HCT116 (cell line): ENCODE measurements around the gene RNPEP. TPM values are rescaled to one million over a fixed set of nuclear protein-coding genes. Genes with fewer than 3 reads are reported as not detected.

ENCODE experiments used
- ATAC-seq: fragments of 200-7000 bp; cut with Tn5 transposase; 2 replicates; pipeline ENCODE4 v1.9.1; 2020; ENCODE audit warnings: mild to moderate bottlenecking, moderate library complexity
- BruUV-seq: library from RNA; stranded (reverse); fragments of 400-500 nt; replicated peaks from 2 replicates; lab custom pipeline; 2021; lab: Mats Ljungman, UMichigan
- CTCF ChIA-PET: fragments of 300-600 bp; sonication (Branson Sonifier 250); formaldehyde crosslinking; loops from one replicate; lab custom pipeline; 2021; ENCODE audit warnings: antibody characterized with exemption; lab: Charles Lee
- POLR2A ChIA-PET: fragments of 300-600, 350-600 bp; sonication (Branson Sonifier 250); formaldehyde crosslinking; loops from one replicate; lab custom pipeline; 2021; ENCODE audit warnings: antibody characterized with exemption; lab: Charles Lee
- RAD21 ChIA-PET, 2 experiments: fragments of 300-600 bp; sonication (Branson Sonifier 250); formaldehyde crosslinking; loops; one replicate each; lab custom pipeline; 2023; ENCODE audit warnings: low total read pairs in 2 of 2; ENCODE audit not compliant: uncharacterized antibody in 2 of 2, unreplicated experiment in 2 of 2, low non-redundant PET in 1 of 2; lab: Charles Lee
- DNase-seq: peaks from one replicate; pipeline ENCODE4 v3.0.0-alpha.2; 2010; ENCODE audit warnings: low read depth, low spot score
- H2AFZ ChIP-seq: fragments of 200-600 bp; shearing (Covaris generic), sonication (generic); 2 replicates; pipeline ENCODE4 v1.6.1; 2017; ENCODE audit warnings: low read depth, mixed run types, mixed read lengths, antibody characterized with exemption, low read length; ENCODE audit not compliant: poor library complexity, severe bottlenecking
- H3K27ac ChIP-seq: 2 replicates; pipeline ENCODE4 v1.5.1; 2012; ENCODE audit warnings: low read depth, low read length
- H3K27me3 ChIP-seq: fragments of 200-600 bp; sonication (generic); 2 replicates; pipeline ENCODE4 v1.6.1; 2016; ENCODE audit warnings: mixed run types, low read length, mixed read lengths; ENCODE audit not compliant: insufficient read depth
- H3K36me3 ChIP-seq, 2 experiments: fragments of 200-500 bp in 1 of 2; fragments of 200-600 bp in 1 of 2; sonication (Bioruptor generic) in 1 of 2; sonication (generic) in 1 of 2; 2 replicates each; pipeline versions ENCODE4 v1.5.1 to v1.6.1; 2014 to 2016; ENCODE audit warnings: low read length in 2 of 2, inconsistent platforms in 1 of 2, mixed read lengths in 1 of 2, mixed run types in 1 of 2; ENCODE audit not compliant: insufficient read depth in 2 of 2, control insufficient read depth in 1 of 2
- H3K4me1 ChIP-seq, 2 experiments: fragments of 200-600 bp in 1 of 2; sonication (generic) in 1 of 2; 2 replicates each; pipeline versions ENCODE4 v1.5.1 to v1.6.1; 2012 to 2017; ENCODE audit warnings: low read length in 2 of 2, inconsistent platforms in 1 of 2, mild to moderate bottlenecking in 1 of 2, mixed read lengths in 1 of 2, mixed run types in 1 of 2, moderate library complexity in 1 of 2; ENCODE audit not compliant: insufficient read depth in 2 of 2, control insufficient read depth in 1 of 2
- H3K4me2 ChIP-seq: fragments of 200-600 bp; sonication (generic); 2 replicates; pipeline ENCODE4 v1.6.1; 2017; ENCODE audit warnings: mixed run types, low read length, mixed read lengths
- H3K4me3 ChIP-seq, 2 experiments: fragments of 200-600 bp in 1 of 2; sonication (generic) in 1 of 2; replicated peaks in 1 of 2; 2 replicates each; pipeline ENCODE4 v1.5.1; 2011 to 2016; ENCODE audit warnings: low read length in 2 of 2, control low read depth in 1 of 2, low read depth in 1 of 2, mild to moderate bottlenecking in 1 of 2, mixed read lengths in 1 of 2, mixed run types in 1 of 2
- H3K79me2 ChIP-seq: fragments of 200-600 bp; sonication (generic); 2 replicates; pipeline ENCODE4 v1.6.1; 2017; ENCODE audit warnings: mild to moderate bottlenecking, mixed run types, low read length, moderate library complexity, mixed read lengths; ENCODE audit not compliant: insufficient read depth
- H3K9ac ChIP-seq: fragments of 200-600 bp; sonication (generic); 2 replicates; pipeline ENCODE4 v1.6.1; 2016; ENCODE audit warnings: low read length, mixed read lengths
- H3K9me2 ChIP-seq: fragments of 200-600 bp; sonication (generic), shearing (Covaris generic); 2 replicates; pipeline ENCODE4 v1.6.1; 2017; ENCODE audit warnings: mixed run types, mild to moderate bottlenecking, moderate library complexity; ENCODE audit not compliant: insufficient read depth
- H3K9me3 ChIP-seq, 2 experiments: fragments of 200-500 bp in 1 of 2; fragments of 200-600 bp in 1 of 2; sonication (Bioruptor generic) in 1 of 2; sonication (generic) in 1 of 2; 2 replicates each; pipeline ENCODE4 v1.6.1; 2014 to 2017; ENCODE audit warnings: low read length in 2 of 2, mixed read lengths in 2 of 2, inconsistent platforms in 1 of 2, low read depth in 1 of 2, mild to moderate bottlenecking in 1 of 2, mixed run types in 1 of 2, moderate library complexity in 1 of 2; ENCODE audit not compliant: control insufficient read depth in 1 of 2, insufficient read depth in 1 of 2
- H4K20me1 ChIP-seq: fragments of 200-600 bp; sonication (generic), shearing (Covaris generic); 2 replicates; pipeline ENCODE4 v1.6.1; 2017; ENCODE audit warnings: mixed run types, mild to moderate bottlenecking, moderate library complexity; ENCODE audit not compliant: insufficient read depth
- ATF3 ChIP-seq: IDR thresholded peaks from 2 replicates; pipeline ENCODE4 v1.6.1; 2012
- CBX3 ChIP-seq: IDR thresholded peaks from 2 replicates; pipeline ENCODE4 v1.6.1; 2012; ENCODE audit warnings: low read depth
- CEBPB ChIP-seq: IDR thresholded peaks from 2 replicates; pipeline ENCODE4 v1.6.1; 2012; ENCODE audit warnings: low read depth
- CTCF ChIP-seq, 3 experiments: fragments of 200-600 bp in 1 of 3; sonication (generic) in 1 of 3; IDR thresholded peaks in 2 of 3; conservative IDR thresholded peaks in 1 of 3; 2 replicates each; pipeline ENCODE4 v1.5.1; 2012 to 2017; ENCODE audit warnings: low read depth in 2 of 3, low read length in 2 of 3, antibody characterized with exemption in 1 of 3, borderline replicate concordance in 1 of 3, control low read depth in 1 of 3, mild to moderate bottlenecking in 1 of 3, mixed read lengths in 1 of 3, mixed run types in 1 of 3, moderate library complexity in 1 of 3; ENCODE audit not compliant: insufficient read depth in 1 of 3
- ELF1 ChIP-seq: IDR thresholded peaks from 2 replicates; pipeline ENCODE4 v1.6.1; 2012; ENCODE audit warnings: low read depth, borderline replicate concordance
- EZH2 ChIP-seq: fragments of 200-600 bp; sonication (generic); IDR thresholded peaks from 2 replicates; pipeline ENCODE4 v1.6.1; 2017; ENCODE audit warnings: antibody characterized with exemption, mixed run types
- EZH2phosphoT487 ChIP-seq: fragments of 200-600 bp; IDR thresholded peaks from 2 replicates; pipeline ENCODE4 v1.6.1; 2018; ENCODE audit warnings: antibody characterized with exemption, borderline replicate concordance
- FOSL1 ChIP-seq: IDR thresholded peaks from 2 replicates; pipeline ENCODE4 v1.6.1; 2012; ENCODE audit warnings: low read depth
- JUND ChIP-seq: IDR thresholded peaks from 2 replicates; pipeline ENCODE4 v1.6.1; 2012
- POLR2A ChIP-seq: IDR thresholded peaks from 2 replicates; pipeline ENCODE4 v1.7.0; 2011; ENCODE audit warnings: borderline replicate concordance; ENCODE audit not compliant: insufficient read depth, insufficient read length; ENCODE audit errors: extremely low read depth
- POLR2AphosphoS5 ChIP-seq: IDR thresholded peaks from 2 replicates; pipeline ENCODE4 v1.6.1; 2011; ENCODE audit warnings: mild to moderate bottlenecking, low read depth, low read length, moderate library complexity
- REST ChIP-seq: IDR thresholded peaks from 2 replicates; pipeline ENCODE4 v1.6.1; 2012; ENCODE audit warnings: low read depth
- SIN3A ChIP-seq: IDR thresholded peaks from 2 replicates; pipeline ENCODE4 v1.6.1; 2012; ENCODE audit warnings: low read depth
- SP1 ChIP-seq: IDR thresholded peaks from 2 replicates; pipeline ENCODE4 v1.6.1; 2012; ENCODE audit warnings: low read depth
- SRF ChIP-seq: IDR thresholded peaks from 2 replicates; pipeline ENCODE4 v1.6.1; 2012; ENCODE audit warnings: low read depth
- TCF7L2 ChIP-seq: IDR thresholded peaks from 2 replicates; pipeline ENCODE4 v1.7.0; 2011; ENCODE audit warnings: borderline replicate concordance, inconsistent platforms; ENCODE audit not compliant: insufficient read depth, insufficient read length; ENCODE audit errors: extremely low read depth
- YY1 ChIP-seq: IDR thresholded peaks from 2 replicates; pipeline ENCODE4 v1.6.1; 2011; ENCODE audit warnings: low read length, low read depth, moderate library complexity, mild to moderate bottlenecking; ENCODE audit not compliant: insufficient replicate concordance; ENCODE audit errors: extremely low read depth
- ZFX ChIP-seq: fragments of 450-650 bp; IDR thresholded peaks from 2 replicates; pipeline ENCODE4 v1.6.1; 2017
- intact Hi-C: fragments of 100-400 bp; cut with micrococcal nuclease; formaldehyde crosslinking; loops from 2 replicates; pipeline ENCODE4 v1.10.0; 2022
- total RNA-seq: library from RNA; stranded (reverse); gene quantifications from one replicate; pipeline ENCODE4 v1.2.1, GENCODE V29; 2021; ENCODE audit not compliant: unreplicated experiment

Gene RNPEP
- total RNA-seq, 1 experiment from 2014 or later, result 85.9 TPM

DNA sequence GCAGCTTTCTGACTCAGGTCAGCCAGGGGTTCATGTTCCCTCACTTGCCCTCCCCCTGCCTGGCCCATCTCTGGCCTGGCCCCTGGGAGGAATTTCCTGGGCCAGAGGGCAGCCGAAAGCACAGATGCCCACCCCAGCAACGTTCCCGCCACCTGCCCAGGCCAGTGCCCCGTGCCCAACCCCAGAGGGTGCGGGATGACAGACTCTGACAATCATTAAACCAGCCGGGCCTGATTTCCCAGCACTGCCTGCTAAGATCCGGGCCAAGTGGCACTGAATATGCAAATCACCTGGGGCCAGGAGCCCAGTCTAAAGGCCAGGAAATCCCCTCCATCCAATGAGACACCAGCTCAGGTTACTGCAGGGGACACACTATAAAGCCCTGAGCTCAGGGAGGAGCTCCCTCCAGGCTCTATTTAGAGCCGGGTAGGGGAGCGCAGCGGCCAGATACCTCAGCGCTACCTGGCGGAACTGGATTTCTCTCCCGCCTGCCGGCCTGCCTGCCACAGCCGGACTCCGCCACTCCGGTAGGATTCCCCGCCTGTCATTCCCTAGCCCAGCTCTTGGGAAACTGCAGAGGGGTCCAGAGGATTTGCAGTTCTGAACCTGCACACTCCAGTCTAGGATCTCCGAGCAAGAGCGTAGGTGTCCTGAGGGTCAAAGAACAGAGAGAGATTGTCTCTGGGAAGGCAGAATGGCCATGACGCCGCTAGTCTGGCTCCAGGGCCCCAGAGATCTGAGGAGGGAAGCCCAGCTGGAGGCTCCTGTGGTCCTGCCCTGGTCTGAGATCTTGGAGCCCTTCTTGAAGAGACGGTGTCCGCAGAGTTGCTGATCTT, 27.9 kb downstream of the RNPEP start, which contains the start of gene ELF3 (continued):
- TF ChIP-seq JUND (no peak), CEBPB (no peak), TCF7L2 (no peak), SP1 (no peak), EZH2phosphoT487 (no peak)

- ATAC-seq, result no peak
- H3K9me2 ChIP-seq, result no peaks in the 10 kb centered on the region
- POLR2A ChIA-PET, result interaction anchor here (0.6 to 9.2 kb wide), 14 partner anchors 9 to 710 kb away, joined by 3 to 174 read pairs (median 5); no protein-coding TSS in a partner anchor
Measured at GRCh38 chr1:202011994-202012393, 29.5 kb downstream of the RNPEP start.

More at GRCh38 chr1:202011994-202012393, 29.5 kb downstream of the RNPEP start:
- intact Hi-C loops, result no loop called here
- no peak for DNase-seq
- Histone ChIP-seq H3K4me2 (peak overlapping the region; percentile 99), H3K27ac (peak overlapping the region; percentile 31; the same call in 1 of the 2 replicates), H3K4me1 (peaks cover 68 to 100% of the 10 kb centered on the region in 2 experiments), H3K79me2 (peaks cover 47% of the 10 kb centered on the region), H3K9me3 (no peaks in the 10 kb centered on the region), H3K36me3 (peaks cover 6 to 31% of the 10 kb centered on the region in 2 experiments), H2AFZ (no peak overlapping the region), H3K4me3 (peak overlapping the region in 1 of 2 experiments; percentile 93; a peak in 3 of 4 replicates), H4K20me1 (no peaks in the 10 kb centered on the region), H3K9ac (peak overlapping the region; percentile 17; the same call in 1 of the 2 replicates), H3K27me3 (no peaks in the 10 kb centered on the region)
- BruUV-seq, result no TSS peak
- TF ChIP-seq CBX3, result no peak
- TF ChIP-seq REST, result no peak
- TF ChIP-seq EZH2, result no peak
- no peak for TF ChIP-seq POLR2A
- no peak for TF ChIP-seq CTCF (IDR thresholded peaks at IDR 0.05 in 2 of 3, conservative IDR thresholded peaks at IDR 0.05 in 1 of 3; ENCODE audit: borderline replicate concordance in 1 of 3, insufficient read depth in 1 of 3, low read depth in 2 of 3, low read length in 2 of 3)
- TF ChIP-seq TCF7L2, result no peak
- no peak for TF ChIP-seq ZFX
- no peak for TF ChIP-seq ATF3
- TF ChIP-seq ELF1, result no peak
- no peak; the same call in 1 of the 2 replicates for TF ChIP-seq POLR2AphosphoS5
- no peak for TF ChIP-seq SIN3A
- TF ChIP-seq FOSL1, result no peak
- TF ChIP-seq SRF, result no peak
- no peak for TF ChIP-seq YY1
- ChIA-PET RAD21 (interaction anchor here in 1 of 2 experiments (0.7 kb wide), 1 partner anchor 105 kb away, joined by 3 read pairs; no protein-coding TSS in a partner anchor), CTCF (interaction anchor here (7.1 kb wide), 1 partner anchor 109 kb away, joined by 106 read pairs; the partner anchor contains the start of gene GPR37L1)
